Vagina (tissue), 2 donors: ENCODE measurements around the gene KAZN.

Source experiments
- CTCF ChIP-seq, 3 experiments: fragments of 450-650 bp in 2 of 3; fragments of 200-600 bp in 1 of 3; sonication (generic) in 1 of 3; IDR thresholded peaks; one replicate each; pipeline ENCODE4 v1.5.1; 2017 to 2019; ENCODE audit warnings: antibody characterized with exemption in 3 of 3, mild to moderate bottlenecking in 2 of 3, moderate library complexity in 2 of 3
- POLR2A ChIP-seq, 2 donors: fragments of 450-650 bp; IDR thresholded peaks; one replicate each; pipeline ENCODE4 v1.6.1; 2017; ENCODE audit warnings: antibody characterized with exemption in 2 of 2, mild to moderate bottlenecking in 2 of 2, moderate library complexity in 2 of 2

- TF ChIP-seq POLR2A (IDR thresholded peaks at IDR 0.05): no peak
- TF ChIP-seq CTCF (IDR thresholded peaks at IDR 0.05): no peak
These were observed 431.3 kb downstream of the KAZN start for GRCh38 chr1:15029786-15030185.
